Osteoblast (primary cell): Measurements from ENCODE around the gene ADGRA1. TPM values are rescaled to one million over a fixed set of nuclear protein-coding genes. Genes with fewer than 3 reads are reported as not detected.

Experiments
- DNase-seq: peaks from one replicate; pipeline ENCODE4 v3.0.0; 2011; ENCODE audit warnings: low spot score, mixed read lengths; ENCODE audit not compliant: insufficient read length; ENCODE audit errors: missing footprints
- H2AFZ ChIP-seq: 2 replicates; pipeline ENCODE4 v1.6.0; 2011; ENCODE audit warnings: mild to moderate bottlenecking, low read length
- H3K27ac ChIP-seq: 2 replicates; pipeline ENCODE4 v1.5.1; 2011; ENCODE audit warnings: mild to moderate bottlenecking, low read depth, low read length, moderate library complexity
- H3K27me3 ChIP-seq: 2 replicates; pipeline ENCODE4 v1.6.0; 2012; ENCODE audit warnings: mild to moderate bottlenecking, control low read depth, inconsistent platforms, low read length, moderate library complexity; ENCODE audit not compliant: insufficient read depth
- H3K36me3 ChIP-seq: 2 replicates; pipeline ENCODE4 v1.5.1; 2011; ENCODE audit warnings: mild to moderate bottlenecking, low read length, control low read depth, moderate library complexity; ENCODE audit not compliant: insufficient read depth
- H3K4me1 ChIP-seq: 2 replicates; pipeline ENCODE4 v1.5.1; 2011; ENCODE audit warnings: mild to moderate bottlenecking, low read length, control low read depth, moderate library complexity; ENCODE audit not compliant: insufficient read depth
- H3K4me2 ChIP-seq: 2 replicates; pipeline ENCODE4 v1.6.0; 2011; ENCODE audit warnings: mild to moderate bottlenecking, low read length; ENCODE audit not compliant: insufficient read depth
- H3K4me3 ChIP-seq: fragments of 200-600 bp; sonication (generic); 3 replicates; pipeline ENCODE4 v1.5.1; 2012; ENCODE audit warnings: mild to moderate bottlenecking, low read length, inconsistent platforms; ENCODE audit not compliant: insufficient read depth
- H3K79me2 ChIP-seq: 2 replicates; pipeline ENCODE4 v1.6.0; 2012; ENCODE audit warnings: mild to moderate bottlenecking, low read length, control low read depth, inconsistent platforms; ENCODE audit not compliant: insufficient read depth
- H3K9me3 ChIP-seq: 2 replicates; pipeline ENCODE4 v1.5.1; 2011; ENCODE audit warnings: low read depth, low read length, control low read depth
- H4K20me1 ChIP-seq: 2 replicates; pipeline ENCODE4 v1.6.0; 2012; ENCODE audit warnings: mild to moderate bottlenecking, low read length, control low read depth; ENCODE audit not compliant: insufficient read depth
- total RNA-seq: library from RNA; depleted of rRNA; stranded (reverse); fragments of >200 nt; gene quantifications from 2 replicates; pipeline ENCODE4 v1.2.3, GENCODE V29; 2012
- TF ChIP-seq, protein P1 (sequence below): IDR thresholded peaks from 2 replicates; pipeline ENCODE4 v1.5.1; 2011; ENCODE audit warnings: mild to moderate bottlenecking, low read depth, low read length, moderate library complexity; ENCODE audit errors: extremely low read depth

The ADGRA1 gene
- total RNA-seq, 1 donor, result not detected

DNA sequence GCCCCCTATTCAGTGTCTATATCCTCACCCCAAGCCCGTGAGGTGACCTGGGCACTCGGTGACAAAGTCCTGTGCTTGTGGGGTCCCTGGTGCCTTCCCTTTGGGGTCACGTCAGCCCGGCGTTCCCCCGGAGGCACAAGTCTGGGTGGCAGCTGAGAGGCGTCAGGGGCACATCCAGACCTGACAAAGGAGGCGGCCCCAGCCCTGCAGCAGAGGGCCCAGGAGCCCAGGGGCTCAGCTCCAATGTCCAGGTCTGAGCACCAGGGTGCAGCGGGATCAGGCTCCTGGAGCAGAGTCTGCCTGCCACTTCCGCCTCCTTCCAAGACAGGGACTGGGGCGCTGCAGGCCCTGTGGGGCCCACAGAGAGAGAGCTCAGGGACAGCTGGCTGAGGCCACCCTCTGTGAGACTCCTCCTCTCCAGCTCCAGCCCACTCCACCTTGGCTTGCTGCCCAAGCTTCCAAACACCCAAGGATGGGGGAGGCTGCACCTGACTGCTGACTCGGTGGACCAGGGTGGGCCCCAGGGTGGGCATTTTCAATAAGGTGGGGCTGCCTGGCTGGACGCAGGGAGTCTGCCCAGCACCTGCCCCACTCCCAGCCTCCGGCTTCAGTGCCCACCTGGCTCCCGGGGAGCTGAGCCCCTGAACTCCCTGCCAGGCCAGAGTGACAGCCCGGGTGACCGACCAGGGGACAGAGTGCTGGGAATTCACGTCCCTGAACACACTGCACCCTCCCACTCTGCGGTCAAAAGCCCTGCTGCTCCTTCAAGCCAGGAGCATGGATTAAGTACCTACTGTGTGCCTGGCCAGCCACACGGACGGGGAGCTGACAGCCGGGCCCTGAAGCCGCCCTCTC, 71.3 kb downstream of the ADGRA1 start:
- Histone ChIP-seq H3K27ac (no peak overlapping the region), H3K4me3 (no peak overlapping the region), H4K20me1 (no peaks in the 10 kb centered on the region), H2AFZ (no peak overlapping the region), H3K4me2 (no peak overlapping the region), H3K4me1 (no peaks in the 10 kb centered on the region), H3K36me3 (no peaks in the 10 kb centered on the region), H3K79me2 (no peaks in the 10 kb centered on the region), H3K9me3 (no peaks in the 10 kb centered on the region), H3K27me3 (peaks cover 13% of the 10 kb centered on the region)
- peak; percentile 90 for DNase-seq
- TF ChIP-seq, protein P1, sequence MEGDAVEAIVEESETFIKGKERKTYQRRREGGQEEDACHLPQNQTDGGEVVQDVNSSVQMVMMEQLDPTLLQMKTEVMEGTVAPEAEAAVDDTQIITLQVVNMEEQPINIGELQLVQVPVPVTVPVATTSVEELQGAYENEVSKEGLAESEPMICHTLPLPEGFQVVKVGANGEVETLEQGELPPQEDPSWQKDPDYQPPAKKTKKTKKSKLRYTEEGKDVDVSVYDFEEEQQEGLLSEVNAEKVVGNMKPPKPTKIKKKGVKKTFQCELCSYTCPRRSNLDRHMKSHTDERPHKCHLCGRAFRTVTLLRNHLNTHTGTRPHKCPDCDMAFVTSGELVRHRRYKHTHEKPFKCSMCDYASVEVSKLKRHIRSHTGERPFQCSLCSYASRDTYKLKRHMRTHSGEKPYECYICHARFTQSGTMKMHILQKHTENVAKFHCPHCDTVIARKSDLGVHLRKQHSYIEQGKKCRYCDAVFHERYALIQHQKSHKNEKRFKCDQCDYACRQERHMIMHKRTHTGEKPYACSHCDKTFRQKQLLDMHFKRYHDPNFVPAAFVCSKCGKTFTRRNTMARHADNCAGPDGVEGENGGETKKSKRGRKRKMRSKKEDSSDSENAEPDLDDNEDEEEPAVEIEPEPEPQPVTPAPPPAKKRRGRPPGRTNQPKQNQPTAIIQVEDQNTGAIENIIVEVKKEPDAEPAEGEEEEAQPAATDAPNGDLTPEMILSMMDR, result no peak

- H3K36me3 ChIP-seq, result no peaks in the 10 kb centered on the region
- H3K27me3 ChIP-seq, result peaks cover 13% of the 10 kb centered on the region
- H3K9me3 ChIP-seq, result no peaks in the 10 kb centered on the region
- H2AFZ ChIP-seq, result no peak overlapping the region
- TF ChIP-seq, protein P1, result no peak
- peak; percentile 85 for DNase-seq
- no peak overlapping the region for H3K4me2 ChIP-seq
- no peaks in the 10 kb centered on the region for H4K20me1 ChIP-seq
- H3K4me1 ChIP-seq, result no peaks in the 10 kb centered on the region
- H3K4me3 ChIP-seq, result no peak overlapping the region
- H3K27ac ChIP-seq, result no peak overlapping the region
- no peaks in the 10 kb centered on the region for H3K79me2 ChIP-seq
Measured at GRCh38 chr10:133159611-133159949, 71.9 kb downstream of the ADGRA1 start.

DNA sequence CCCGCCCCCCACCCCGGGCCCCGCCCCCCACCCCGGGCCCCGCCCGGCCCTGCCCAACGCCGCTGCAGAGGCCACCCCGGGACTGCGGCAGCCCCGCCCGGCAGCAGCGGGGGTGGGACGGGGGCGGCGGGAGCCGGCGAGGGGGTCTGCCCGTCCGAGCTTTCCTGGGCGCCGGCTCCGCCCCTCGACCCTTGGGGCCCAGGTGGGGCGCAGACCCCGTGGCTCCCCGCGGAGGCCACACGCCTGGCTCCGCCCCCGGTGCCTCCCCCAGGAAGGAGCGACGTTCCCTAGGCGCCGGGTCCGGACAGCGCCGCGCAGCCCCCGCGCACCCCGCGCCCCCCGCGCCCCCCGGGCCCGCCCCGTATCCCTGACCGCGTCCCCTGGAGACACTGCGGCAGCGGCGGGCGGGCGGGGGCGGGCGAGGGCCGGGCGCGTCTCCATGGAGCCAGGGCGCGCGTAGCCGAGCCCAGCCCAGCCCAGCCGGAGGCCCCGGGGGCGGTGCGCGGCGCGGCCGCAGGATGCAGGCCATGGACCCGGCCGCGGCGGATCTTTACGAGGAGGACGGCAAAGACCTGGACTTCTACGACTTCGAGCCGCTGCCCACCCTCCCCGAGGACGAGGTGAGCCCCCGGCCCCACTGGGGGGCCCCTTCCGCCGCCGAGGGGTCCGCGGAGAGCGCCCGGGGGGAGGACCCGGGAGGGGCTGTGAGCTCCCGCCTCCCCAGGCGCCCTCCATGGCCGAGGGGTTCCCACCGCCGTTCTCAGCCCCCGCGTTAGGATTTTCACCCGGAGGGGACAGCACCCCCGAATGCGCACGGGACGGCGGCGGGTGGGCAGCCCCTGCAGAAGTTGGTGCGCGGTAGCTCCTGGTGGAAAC, 72.5 kb downstream of the ADGRA1 start, which contains the start of gene KNDC1:
KNDC1 (plus strand) TSS at position 270 of the 876 bp plus-strand sequence; CDS start at position 519, 249 bp downstream.
- no peaks in the 10 kb centered on the region for H3K9me3 ChIP-seq
- DNase-seq, result peak; percentile 98
- no peak within 1 kb of the TSS for H3K27ac ChIP-seq
- H3K36me3 ChIP-seq, result no peaks in the 10 kb centered on the region
- H3K4me2 ChIP-seq, result peak within 1 kb of the TSS; percentile 64
- no peaks in the 10 kb centered on the region for H4K20me1 ChIP-seq
- peaks cover 13% of the 10 kb centered on the region for H3K27me3 ChIP-seq
- H3K4me1 ChIP-seq, result no peaks in the 10 kb centered on the region
- H3K4me3 ChIP-seq, result peak within 1 kb of the TSS; percentile 53
- TF ChIP-seq, protein P1, result no peak
- no peaks in the 10 kb centered on the region for H3K79me2 ChIP-seq
- H2AFZ ChIP-seq, result no peak within 1 kb of the TSS
